ENCODE measurements around the gene IFITM2.
A peak's percentile ranks its signal among the peaks of the same experiment; 100 is the strongest.
"Not testable (repeated sequence)": the region's sequence is repeated elsewhere in the genome, so short reads cannot be mapped to it uniquely, and the experiment has no call there.

The IFITM2 gene

GRCh38 chr11:312092-312816 lies 4.6 kb downstream of the IFITM2 start:
- peak overlapping the region; percentile 70 for H3K9ac ChIP-seq (ENCODE audit: insufficient read length, low read depth)

GRCh38 chr11:313304-313786 lies 5.7 kb downstream of the IFITM2 start:
- Histone ChIP-seq H3K27me3 (ENCODE audit: insufficient read depth, insufficient read length) (no peaks in the 10 kb centered on the region), H3K9me3 (ENCODE audit: insufficient read depth, low read length) (no peaks in the 10 kb centered on the region), H3K9ac (ENCODE audit: insufficient read length, low read depth) (peak overlapping the region; percentile 52), H3K36me3 (ENCODE audit: insufficient read depth, insufficient read length, low read length) (no peaks in the 10 kb centered on the region), H3K4me3 (ENCODE audit: insufficient read length, low read depth) (peak overlapping the region; percentile 10), H3K4me1 (ENCODE audit: insufficient read depth, insufficient read length) (peaks cover 25% of the 10 kb centered on the region)
- no peak for TF ChIP-seq SUZ12 (IDR thresholded peaks at IDR 0.05; ENCODE audit: extremely low read depth, insufficient read depth, insufficient read length)
- no peak for TF ChIP-seq ZNF274 (IDR thresholded peaks at IDR 0.05; ENCODE audit: low read depth, low read length)
- no peak for TF ChIP-seq YY1 (IDR thresholded peaks at IDR 0.05; ENCODE audit: insufficient read depth, insufficient read length)
- no peak for DNase-seq (ENCODE audit: low read depth, low spot score)

More at GRCh38 chr11:312092-312816, 4.6 kb downstream of the IFITM2 start:
- Histone ChIP-seq H3K4me1 (ENCODE audit: insufficient read depth, insufficient read length) (peaks cover 25% of the 10 kb centered on the region), H3K9me3 (ENCODE audit: insufficient read depth, low read length) (no peaks in the 10 kb centered on the region), H3K27me3 (ENCODE audit: insufficient read depth, insufficient read length) (no peaks in the 10 kb centered on the region), H3K36me3 (ENCODE audit: insufficient read depth, insufficient read length, low read length) (no peaks in the 10 kb centered on the region), H3K4me3 (ENCODE audit: insufficient read length, low read depth) (no peak overlapping the region)
- no peak for DNase-seq (ENCODE audit: low read depth, low spot score)
- TF ChIP-seq SUZ12 (IDR thresholded peaks at IDR 0.05; ENCODE audit: extremely low read depth, insufficient read depth, insufficient read length): no peak
- no peak for TF ChIP-seq YY1 (IDR thresholded peaks at IDR 0.05; ENCODE audit: insufficient read depth, insufficient read length)

- DNase-seq (ENCODE audit: low read depth, low spot score): peak; percentile 50
- H3K4me3 ChIP-seq (ENCODE audit: insufficient read length, low read depth): peak within 1 kb of the TSS; percentile 66
These were observed 6.4 kb downstream of the IFITM2 start, which contains the start of gene IFITM1 for GRCh38 chr11:313787-314553. Gene IFITM1 (plus strand): TSS chr11:314040. CDS start chr11:314171, 131 bp downstream.

DNA sequence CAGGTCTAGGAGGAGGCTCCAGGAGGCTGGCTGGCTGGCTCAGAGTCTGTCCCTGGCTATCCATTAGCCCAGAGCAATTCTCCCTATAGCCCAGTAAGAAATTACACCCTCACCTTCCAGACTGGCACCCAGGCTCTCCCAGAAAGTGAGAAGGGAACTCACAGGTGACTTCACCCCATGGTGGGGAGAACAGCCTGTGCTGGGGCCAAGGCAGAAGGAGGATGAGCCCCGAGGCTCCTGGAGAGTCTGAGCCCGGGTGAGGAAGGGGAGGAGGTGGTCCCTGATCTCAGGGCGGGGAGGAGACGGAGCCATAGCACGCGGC lies 6.9 kb downstream of the IFITM2 start:
- Histone ChIP-seq H3K4me1 (ENCODE audit: insufficient read depth, insufficient read length) (peaks cover 23% of the 10 kb centered on the region), H3K9ac (ENCODE audit: insufficient read length, low read depth) (peak overlapping the region; percentile 86), H3K4me3 (ENCODE audit: insufficient read length, low read depth) (peak overlapping the region; percentile 66)
- DNase-seq (ENCODE audit: low read depth, low spot score); H3K27me3 ChIP-seq (ENCODE audit: insufficient read depth, insufficient read length); H3K9me3 ChIP-seq (ENCODE audit: insufficient read depth, low read length); H3K36me3 ChIP-seq (ENCODE audit: insufficient read depth, insufficient read length, low read length): not testable (repeated sequence)

More at GRCh38 chr11:313787-314553, 6.4 kb downstream of the IFITM2 start, which contains the start of gene IFITM1:
- TF ChIP-seq SUZ12 (IDR thresholded peaks at IDR 0.05; ENCODE audit: extremely low read depth, insufficient read depth, insufficient read length) (no peak), ZNF274 (IDR thresholded peaks at IDR 0.05; ENCODE audit: low read depth, low read length) (no peak), YY1 (IDR thresholded peaks at IDR 0.05; ENCODE audit: insufficient read depth, insufficient read length) (no peak)
- Histone ChIP-seq H3K36me3 (ENCODE audit: insufficient read depth, insufficient read length, low read length) (no peaks in the 10 kb centered on the region), H3K9me3 (ENCODE audit: insufficient read depth, low read length) (no peaks in the 10 kb centered on the region), H3K4me1 (ENCODE audit: insufficient read depth, insufficient read length) (peaks cover 24% of the 10 kb centered on the region), H3K27me3 (ENCODE audit: insufficient read depth, insufficient read length) (no peaks in the 10 kb centered on the region), H3K9ac (ENCODE audit: insufficient read length, low read depth) (peak within 1 kb of the TSS; percentile 86)

DNA sequence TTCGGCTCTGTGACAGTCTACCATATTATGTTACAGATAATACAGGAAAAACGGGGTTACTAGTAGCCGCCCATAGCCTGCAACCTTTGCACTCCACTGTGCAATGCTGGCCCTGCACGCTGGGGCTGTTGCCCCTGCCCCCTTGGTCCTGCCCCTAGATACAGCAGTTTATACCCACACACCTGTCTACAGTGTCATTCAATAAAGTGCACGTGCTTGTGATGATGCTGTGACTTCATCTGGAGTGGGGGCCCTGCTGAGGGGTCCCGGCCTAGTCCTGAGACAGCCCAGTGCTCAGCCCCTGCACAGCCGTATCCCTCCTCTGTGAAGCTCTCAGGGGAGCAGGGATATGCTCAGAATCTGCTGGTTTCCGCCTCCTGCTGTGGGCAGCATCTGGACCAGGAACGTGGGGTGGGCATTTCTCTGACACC lies 7.5 kb downstream of the IFITM2 start:
- Histone ChIP-seq H3K36me3 (ENCODE audit: insufficient read depth, insufficient read length, low read length) (no peaks in the 10 kb centered on the region), H3K27me3 (ENCODE audit: insufficient read depth, insufficient read length) (no peaks in the 10 kb centered on the region), H3K9me3 (ENCODE audit: insufficient read depth, low read length) (no peaks in the 10 kb centered on the region), H3K9ac (ENCODE audit: insufficient read length, low read depth) (peak overlapping the region; percentile 81), H3K4me3 (ENCODE audit: insufficient read length, low read depth) (peak overlapping the region; percentile 66), H3K4me1 (ENCODE audit: insufficient read depth, insufficient read length) (peaks cover 25% of the 10 kb centered on the region)
- DNase-seq (ENCODE audit: low read depth, low spot score): no peak
- no peak for TF ChIP-seq YY1 (IDR thresholded peaks at IDR 0.05; ENCODE audit: insufficient read depth, insufficient read length)
- TF ChIP-seq ZNF274 (IDR thresholded peaks at IDR 0.05; ENCODE audit: low read depth, low read length): no peak
- no peak for TF ChIP-seq SUZ12 (IDR thresholded peaks at IDR 0.05; ENCODE audit: extremely low read depth, insufficient read depth, insufficient read length)

- H3K27me3 ChIP-seq (ENCODE audit: insufficient read depth, insufficient read length): no peaks in the 10 kb centered on the region
- no peak for DNase-seq (ENCODE audit: low read depth, low spot score)
- peaks cover 25% of the 10 kb centered on the region for H3K4me1 ChIP-seq (ENCODE audit: insufficient read depth, insufficient read length)
- no peaks in the 10 kb centered on the region for H3K36me3 ChIP-seq (ENCODE audit: insufficient read depth, insufficient read length, low read length)
- peak overlapping the region; percentile 66 for H3K4me3 ChIP-seq (ENCODE audit: insufficient read length, low read depth)
- no peaks in the 10 kb centered on the region for H3K9me3 ChIP-seq (ENCODE audit: insufficient read depth, low read length)
- TF ChIP-seq YY1 (IDR thresholded peaks at IDR 0.05; ENCODE audit: insufficient read depth, insufficient read length) (no peak), ZNF274 (IDR thresholded peaks at IDR 0.05; ENCODE audit: low read depth, low read length) (no peak), SUZ12 (IDR thresholded peaks at IDR 0.05; ENCODE audit: extremely low read depth, insufficient read depth, insufficient read length) (no peak)
- peak overlapping the region; percentile 81 for H3K9ac ChIP-seq (ENCODE audit: insufficient read length, low read depth)
These were observed 7.9 kb downstream of the IFITM2 start for GRCh38 chr11:315516-315994.

- Histone ChIP-seq H3K27me3 (ENCODE audit: insufficient read depth, insufficient read length) (no peaks in the 10 kb centered on the region), H3K4me1 (ENCODE audit: insufficient read depth, insufficient read length) (peaks cover 27% of the 10 kb centered on the region), H3K9ac (ENCODE audit: insufficient read length, low read depth) (peak overlapping the region; percentile 81), H3K36me3 (ENCODE audit: insufficient read depth, insufficient read length, low read length) (no peaks in the 10 kb centered on the region), H3K9me3 (ENCODE audit: insufficient read depth, low read length) (no peaks in the 10 kb centered on the region), H3K4me3 (ENCODE audit: insufficient read length, low read depth) (peak overlapping the region; percentile 8)
- TF ChIP-seq SUZ12 (IDR thresholded peaks at IDR 0.05; ENCODE audit: extremely low read depth, insufficient read depth, insufficient read length) (no peak), ZNF274 (IDR thresholded peaks at IDR 0.05; ENCODE audit: low read depth, low read length) (no peak), YY1 (IDR thresholded peaks at IDR 0.05; ENCODE audit: insufficient read depth, insufficient read length) (no peak)
- DNase-seq (ENCODE audit: low read depth, low spot score): no peak
These were observed 8.6 kb downstream of the IFITM2 start for GRCh38 chr11:316031-316701.

Measured in NT2/D1 (cell line).